HepG2 (cell line): ENCODE data around the gene MALRD1. TPM values are rescaled to one million over a fixed set of nuclear protein-coding genes. Genes with fewer than 3 reads are reported as not detected.
A peak's percentile ranks its signal among the peaks of the same experiment; 100 is the strongest.

Experiments
- ATAC-seq: fragments of 200-7000 bp; cut with Tn5 transposase; 3 replicates; pipeline ENCODE4 v1.9.1; 2020; ENCODE audit warnings: mild to moderate bottlenecking, moderate library complexity
- BruUV-seq: library from RNA; stranded (reverse); fragments of 400-500 nt; replicated peaks from 2 replicates; lab custom pipeline; 2021; lab: Mats Ljungman, UMichigan
- CTCF ChIA-PET: fragments of 300-600 bp; formaldehyde crosslinking; extraction: SDS; loops from one replicate; lab custom pipeline; 2021; ENCODE audit warnings: low total read pairs, inconsistent platforms, low intra/inter-chr PET ratio; lab: Yijun Ruan, JAX
- POLR2A ChIA-PET: fragments of 350-600 bp; sonication (Branson Sonifier 250); formaldehyde crosslinking; loops from one replicate; lab custom pipeline; 2020; ENCODE audit warnings: antibody characterized with exemption, inconsistent platforms; lab: Yijun Ruan, JAX
- DNase-seq: peaks from one replicate; pipeline ENCODE4 v3.0.0-alpha.2; 2015; ENCODE audit warnings: low spot score
- FAIRE-seq: peaks from 3 replicates; lab custom pipeline; 2011; peaks lifted over from hg19 to GRCh38; lab: Jason Lieb, UNC
- H2AFZ ChIP-seq: one replicate; pipeline ENCODE4 v1.6.1; 2011; ENCODE audit warnings: low read length, inconsistent platforms
- H3K27ac ChIP-seq: fragments of 300-600 bp; 3 replicates; pipeline ENCODE4 v1.8.0; 2011; ENCODE audit warnings: mixed run types, mild to moderate bottlenecking, mixed read lengths, low read length, inconsistent platforms; ENCODE audit not compliant: insufficient read depth; ENCODE audit errors: extremely low read length
- H3K27me3 ChIP-seq, 2 experiments: fragments of 200-600 bp in 1 of 2; 2 replicates in 1 of 2; 3 replicates in 1 of 2; pipeline versions ENCODE4 v1.6.0 to v1.8.0; 2011; ENCODE audit warnings: low read length in 2 of 2, mild to moderate bottlenecking in 2 of 2, moderate library complexity in 2 of 2, inconsistent platforms in 1 of 2; ENCODE audit not compliant: insufficient read depth in 2 of 2, control insufficient read depth in 1 of 2
- H3K36me3 ChIP-seq, 2 experiments: fragments of 200-600 bp in 1 of 2; replicated peaks in 1 of 2; 2 replicates in 1 of 2; 3 replicates in 1 of 2; pipeline versions ENCODE4 v1.5.1 to v1.8.0; 2011; ENCODE audit warnings: low read length in 2 of 2, inconsistent platforms in 1 of 2; ENCODE audit not compliant: insufficient read depth in 2 of 2, control insufficient read depth in 1 of 2
- H3K4me1 ChIP-seq: 2 replicates; pipeline ENCODE4 v1.5.1; 2012; ENCODE audit warnings: low read length, inconsistent platforms; ENCODE audit not compliant: insufficient read depth
- H3K4me2 ChIP-seq: 2 replicates; pipeline ENCODE4 v1.6.0; 2011; ENCODE audit warnings: low read depth, low read length, inconsistent platforms
- H3K4me3 ChIP-seq, 3 experiments: fragments of 200-600 bp in 1 of 3; sonication (generic), shearing (Covaris generic) in 1 of 3; replicated peaks in 1 of 3; 2 replicates each; pipeline ENCODE4 v1.5.1; 2011 to 2016; ENCODE audit warnings: low read length in 3 of 3, inconsistent platforms in 2 of 3, low read depth in 2 of 3, mild to moderate bottlenecking in 2 of 3, control low read depth in 1 of 3, mixed read lengths in 1 of 3; ENCODE audit not compliant: insufficient read depth in 1 of 3
- H3K79me2 ChIP-seq: one replicate; pipeline ENCODE4 v1.6.1; 2011; ENCODE audit warnings: low read length, inconsistent platforms; ENCODE audit not compliant: insufficient read depth
- H3K9ac ChIP-seq: 2 replicates; pipeline ENCODE4 v1.6.0; 2011; ENCODE audit warnings: mild to moderate bottlenecking, low read depth, low read length, inconsistent platforms; ENCODE audit not compliant: insufficient read depth
- H3K9me3 ChIP-seq: 2 replicates; pipeline ENCODE4 v1.5.1; 2012; ENCODE audit warnings: mild to moderate bottlenecking, low read length
- H4K20me1 ChIP-seq: 2 replicates; pipeline ENCODE4 v1.6.0; 2011; ENCODE audit warnings: inconsistent platforms, mild to moderate bottlenecking, low read length, moderate library complexity; ENCODE audit not compliant: insufficient read depth
- ATF7 ChIP-seq, 2 experiments: fragments of 450-650 bp in 1 of 2; sonication (generic) in 1 of 2; formaldehyde crosslinking in 1 of 2; IDR thresholded peaks; 2 replicates each; pipeline versions ENCODE4 v1.4.0 to v1.6.1; 2016 to 2020; ENCODE audit warnings: antibody characterized with exemption in 1 of 2, mild to moderate bottlenecking in 1 of 2, missing genetic modification reagents in 1 of 2
- CEBPB ChIP-seq: IDR thresholded peaks from 2 replicates; pipeline ENCODE4 v1.6.1; 2011; ENCODE audit warnings: low read depth, low read length, improper control_type of control experiment, borderline replicate concordance
- HNRNPK ChIP-seq: fragments of 200-400 bp; formaldehyde crosslinking; IDR thresholded peaks from 2 replicates; pipeline ENCODE4 v1.6.1; 2018; ENCODE audit warnings: low read length, low read depth, moderate library complexity, mild to moderate bottlenecking; ENCODE audit not compliant: poor library complexity, severe bottlenecking
- ISX ChIP-seq: sonication (generic); formaldehyde crosslinking; conservative IDR thresholded peaks from 2 replicates; pipeline ENCODE4 v1.5.0; 2020; ENCODE audit warnings: missing genetic modification reagents
- MAFF ChIP-seq: IDR thresholded peaks from 2 replicates; pipeline ENCODE4 v1.6.1; 2011; ENCODE audit warnings: low read depth, low read length, improper control_type of control experiment
- MAFK ChIP-seq, 2 experiments: IDR thresholded peaks in 1 of 2; conservative IDR thresholded peaks in 1 of 2; 2 replicates each; pipeline ENCODE4 v1.6.1; 2011; ENCODE audit warnings: improper control_type of control experiment in 2 of 2, low read length in 2 of 2
- RARA ChIP-seq: IDR thresholded peaks from 2 replicates; pipeline ENCODE4 v1.6.1; 2016; ENCODE audit warnings: missing genetic modification reagents, missing compliant biosample characterization
- SP2 ChIP-seq: sonication (generic); formaldehyde crosslinking; IDR thresholded peaks from 2 replicates; pipeline ENCODE4 v1.5.1; 2020; ENCODE audit warnings: mild to moderate bottlenecking, missing genetic modification reagents
- SRY ChIP-seq: sonication (generic); formaldehyde crosslinking; IDR thresholded peaks from 2 replicates; pipeline ENCODE4 v1.8.0; 2022; ENCODE audit warnings: mild to moderate bottlenecking, missing genetic modification reagents
- TMF1 ChIP-seq: sonication (generic); formaldehyde crosslinking; IDR thresholded peaks from 2 replicates; pipeline ENCODE4 v1.8.1; 2022; ENCODE audit warnings: low read depth, missing genetic modification reagents
- ZNF260 ChIP-seq: sonication (generic); formaldehyde crosslinking; IDR thresholded peaks from 2 replicates; pipeline ENCODE4 v1.4.0; 2020; ENCODE audit warnings: missing genetic modification reagents, low read depth, mild to moderate bottlenecking, borderline replicate concordance
- ZNF512 ChIP-seq: sonication (generic); formaldehyde crosslinking; IDR thresholded peaks from 2 replicates; pipeline ENCODE4 v1.4.0; 2020; ENCODE audit warnings: mild to moderate bottlenecking, missing genetic modification reagents
- ZNF552 ChIP-seq: sonication (generic); formaldehyde crosslinking; IDR thresholded peaks from 2 replicates; pipeline ENCODE4 v1.9.0; 2022; ENCODE audit warnings: missing genetic modification reagents, mild to moderate bottlenecking, borderline replicate concordance
- ZNF674 ChIP-seq: sonication (generic); formaldehyde crosslinking; IDR thresholded peaks from 2 replicates; pipeline ENCODE4 v1.5.0; 2020; ENCODE audit warnings: low read depth, mild to moderate bottlenecking, missing genetic modification reagents
- ZNF704 ChIP-seq: sonication (generic); formaldehyde crosslinking; IDR thresholded peaks from 2 replicates; pipeline ENCODE4 v1.8.1; 2023; ENCODE audit warnings: mild to moderate bottlenecking, inconsistent platforms, moderate library complexity, missing genetic modification reagents, borderline replicate concordance
- WGBS: methylation state at CpG from one replicate; pipeline ENCODE4 v1.1.6; 2017; ENCODE audit warnings: low lambda C conversion rate; 5-methylcytosine and 5-hydroxymethylcytosine counted together
- in situ Hi-C: cut with HindIII; loops from 2 replicates; pipeline ENCODE4 v1.10.0; 2017; ENCODE audit warnings: low pct_unique_long_range_greater_than_20kb; ENCODE audit not compliant: extremely low pct_ligation_motif_present
- intact Hi-C: fragments of 100-400 bp; cut with micrococcal nuclease; formaldehyde crosslinking; loops from one replicate; pipeline ENCODE4 v1.10.0; 2022; ENCODE audit not compliant: unreplicated experiment
- polyA plus RNA-seq, 8 experiments: library from polyadenylated mRNA; depleted of rRNA in 3 of 8; stranded (reverse) in 7 of 8; unstranded in 1 of 8; fragments of >200 nt; fragmentation: Illumina TruSeq in 4 of 8; extraction: Trizol in 4 of 8; gene quantifications; 2 replicates each; pipeline versions ENCODE4 v1.2.1 to v1.2.3, GENCODE V29; 2011 to 2016; ENCODE audit warnings: low read depth in 4 of 8, missing spikeins in 1 of 8, mixed read lengths in 1 of 8; ENCODE audit not compliant: insufficient read depth in 1 of 8
- total RNA-seq, 5 experiments: library from RNA; depleted of rRNA; stranded (reverse); fragments of >200 nt; fragmentation: Illumina TruSeq; extraction: Trizol; gene quantifications; 2 replicates each; pipeline ENCODE4 v1.2.3, GENCODE V29; 2016; ENCODE audit warnings: low read depth in 1 of 5

The MALRD1 gene
- total and polyA plus RNA-seq, 2 of the 13 experiments (the other 11 are each of a cell fraction or from before 2014, with no cell fraction given), result 5.7 to 15.4 TPM

- H3K4me1 ChIP-seq, result no peaks in the 10 kb centered on the region
- H3K79me2 ChIP-seq, result no peaks in the 10 kb centered on the region
- BruUV-seq, result no TSS peak
- no peak overlapping the region for H3K4me3 ChIP-seq
- TF ChIP-seq CEBPB (peak; percentile 36; the same call in 1 of the 2 replicates), ATF7 (IDR thresholded peaks at IDR 0.05) (peak; percentile 61), ATF7 (CRISPR knock-in tag; IDR thresholded peaks at IDR 0.05) (no peak), ZNF552 (CRISPR knock-in tag) (no peak)
- TF ChIP-seq, all 625 proteins: peak for 2
- FAIRE-seq, result no peak
- H2AFZ ChIP-seq, result no peak overlapping the region
- H3K9me3 ChIP-seq, result 0 out of 2 replicates have a peak, but pooled peaks cover 3% of the 10 kb centered on the region
- ChIA-PET POLR2A (no interaction called here), CTCF (no interaction called here)
- intact Hi-C loops (no loop called here), in situ Hi-C loops (no loop called here)
- H3K27me3 ChIP-seq, result no peaks in the 10 kb centered on the region
- no peak overlapping the region for H3K27ac ChIP-seq
- H3K4me2 ChIP-seq, result no peak overlapping the region
- H3K9ac ChIP-seq, result no peak overlapping the region
- DNase-seq, result no peak
- H3K36me3 ChIP-seq, result no peaks in the 10 kb centered on the region
- ATAC-seq, result no peak
- no peaks in the 10 kb centered on the region for H4K20me1 ChIP-seq
These were observed 700.7 kb downstream of the MALRD1 start for GRCh38 chr10:19749185-19749729.

- CTCF ChIA-PET, result no interaction called here
- Histone ChIP-seq H3K9ac (no peak overlapping the region), H3K27ac (no peak overlapping the region), H4K20me1 (no peaks in the 10 kb centered on the region), H2AFZ (no peak overlapping the region), H3K4me2 (no peak overlapping the region), H3K4me1 (no peaks in the 10 kb centered on the region), H3K36me3 (no peaks in the 10 kb centered on the region), H3K4me3 (no peak overlapping the region), H3K9me3 (0 out of 2 replicates have a peak, but pooled peaks cover 3% of the 10 kb centered on the region), H3K79me2 (no peaks in the 10 kb centered on the region), H3K27me3 (no peaks in the 10 kb centered on the region)
- POLR2A ChIA-PET, result no interaction called here
- intact Hi-C loops, result no loop called here
- WGBS, result 40% methylated on average over 1 of the region's 1 CpG
- in situ Hi-C loops, result no loop called here
- no peak for FAIRE-seq
- BruUV-seq, result no TSS peak
- no peak for ATAC-seq
- DNase-seq, result no peak
- TF ChIP-seq ZNF704, result no peak
- TF ChIP-seq SP2 (CRISPR knock-in tag), result no peak
- no peak for TF ChIP-seq ISX (CRISPR knock-in tag)
- TF ChIP-seq TMF1 (CRISPR knock-in tag), result no peak
- TF ChIP-seq ZNF512 (CRISPR knock-in tag), result no peak
- no peak for TF ChIP-seq ZNF674 (CRISPR knock-in tag)
- TF ChIP-seq HNRNPK, result no peak
- TF ChIP-seq ZNF260, result no peak
- no peak for TF ChIP-seq SRY
- no peak for TF ChIP-seq RARA
- peak; percentile 62 to 80; a peak in 3 of 4 replicates for TF ChIP-seq MAFK (conservative IDR thresholded peaks at IDR 0.05 in 1 of 2, IDR thresholded peaks at IDR 0.05 in 1 of 2; ENCODE audit: low read length in 2 of 2)
- peak; percentile 66 for TF ChIP-seq MAFF
These were observed 702.4 kb downstream of the MALRD1 start for GRCh38 chr10:19750972-19751371.
